Measurements from ENCODE around the gene EPB41L2. TPM values are rescaled to one million over a fixed set of nuclear protein-coding genes. Genes with fewer than 3 reads are reported as not detected.

EPB41L2 gene
- total RNA-seq, 1 donor from 2014 or later: 61.8 TPM

DNA sequence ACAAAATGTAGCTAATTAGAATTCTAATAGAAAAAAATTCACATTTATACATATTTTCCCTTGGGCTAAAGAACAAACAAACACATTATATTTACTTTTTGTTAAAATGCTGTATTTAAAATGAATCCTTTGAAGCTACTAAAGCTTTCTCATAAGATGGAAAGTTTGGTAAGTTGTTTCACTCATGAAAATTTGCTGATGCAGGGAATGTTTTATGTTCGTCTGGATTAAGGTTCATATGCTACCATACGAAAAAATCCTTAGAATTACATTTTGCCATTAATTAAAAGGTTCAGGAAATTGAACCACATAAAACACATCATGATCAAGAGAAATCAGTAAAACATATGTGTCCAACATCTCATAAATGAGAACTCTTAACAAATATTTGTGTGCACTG lies 173.6 kb downstream of the EPB41L2 start:
- H3K4me3 Mint-ChIP-seq: no peak overlapping the region
- no peak overlapping the region for H3K27ac Mint-ChIP-seq
- Histone ChIP-seq H3K4me1 (no peaks in the 10 kb centered on the region), H3F3A (ENCODE audit: low read depth) (no peaks in the 10 kb centered on the region), H3K79me2 (ENCODE audit: low read depth) (no peaks in the 10 kb centered on the region), H3K4me3 (no peak overlapping the region), H3K9ac (no peak overlapping the region), H3K27me3 (no peaks in the 10 kb centered on the region), H3K4me2 (no peak overlapping the region), H2AFZ (replicated peaks) (no peak overlapping the region), H3K9me3 (ENCODE audit: low read depth) (no peaks in the 10 kb centered on the region), H3K27ac (no peak overlapping the region), H3K36me3 (no peaks in the 10 kb centered on the region), H4K20me1 (ENCODE audit: low read depth) (no peaks in the 10 kb centered on the region)
- H3K36me3 Mint-ChIP-seq: peaks cover 17% of the 10 kb centered on the region
- no peaks in the 10 kb centered on the region for H3K27me3 Mint-ChIP-seq (ENCODE audit: insufficient read depth, low read depth)
- no peaks in the 10 kb centered on the region for H3K4me1 Mint-ChIP-seq
- DNase-seq (ENCODE audit: low spot score): no peak
- TF ChIP-seq EZH2phosphoT487 (IDR thresholded peaks at IDR 0.05) (no peak), EZH2 (IDR thresholded peaks at IDR 0.05) (no peak)
- TF ChIP-seq, protein P1, sequence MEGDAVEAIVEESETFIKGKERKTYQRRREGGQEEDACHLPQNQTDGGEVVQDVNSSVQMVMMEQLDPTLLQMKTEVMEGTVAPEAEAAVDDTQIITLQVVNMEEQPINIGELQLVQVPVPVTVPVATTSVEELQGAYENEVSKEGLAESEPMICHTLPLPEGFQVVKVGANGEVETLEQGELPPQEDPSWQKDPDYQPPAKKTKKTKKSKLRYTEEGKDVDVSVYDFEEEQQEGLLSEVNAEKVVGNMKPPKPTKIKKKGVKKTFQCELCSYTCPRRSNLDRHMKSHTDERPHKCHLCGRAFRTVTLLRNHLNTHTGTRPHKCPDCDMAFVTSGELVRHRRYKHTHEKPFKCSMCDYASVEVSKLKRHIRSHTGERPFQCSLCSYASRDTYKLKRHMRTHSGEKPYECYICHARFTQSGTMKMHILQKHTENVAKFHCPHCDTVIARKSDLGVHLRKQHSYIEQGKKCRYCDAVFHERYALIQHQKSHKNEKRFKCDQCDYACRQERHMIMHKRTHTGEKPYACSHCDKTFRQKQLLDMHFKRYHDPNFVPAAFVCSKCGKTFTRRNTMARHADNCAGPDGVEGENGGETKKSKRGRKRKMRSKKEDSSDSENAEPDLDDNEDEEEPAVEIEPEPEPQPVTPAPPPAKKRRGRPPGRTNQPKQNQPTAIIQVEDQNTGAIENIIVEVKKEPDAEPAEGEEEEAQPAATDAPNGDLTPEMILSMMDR (IDR thresholded peaks at IDR 0.05): no peak
- no peaks in the 10 kb centered on the region for H3K9me3 Mint-ChIP-seq

DNA sequence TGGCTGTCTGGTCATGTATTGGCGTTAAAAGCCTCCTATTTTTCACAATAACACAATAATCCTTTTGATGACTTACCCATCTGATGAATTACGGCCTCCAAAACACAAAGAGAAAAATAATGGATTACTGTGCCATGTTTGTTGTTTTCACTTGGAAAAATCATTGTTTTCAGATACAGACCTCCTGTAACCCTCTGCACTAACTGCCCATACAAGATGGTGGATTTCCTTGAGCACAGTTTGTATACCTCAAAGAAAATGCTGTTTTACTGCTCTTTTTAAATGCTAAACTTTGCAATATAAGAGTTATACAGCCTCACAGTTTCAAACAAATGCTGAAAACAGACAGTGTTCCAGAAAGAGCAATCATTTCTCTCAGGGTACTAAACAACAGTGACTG lies 174.8 kb downstream of the EPB41L2 start:
- no peak overlapping the region for H3K4me2 ChIP-seq
- Mint-ChIP-seq H3K4me3 (no peak overlapping the region), H3K9me3 (no peaks in the 10 kb centered on the region), H3K27ac (no peak overlapping the region), H3K27me3 (ENCODE audit: insufficient read depth, low read depth) (no peaks in the 10 kb centered on the region), H3K4me1 (no peaks in the 10 kb centered on the region), H3K36me3 (peaks cover 12% of the 10 kb centered on the region)
- no peaks in the 10 kb centered on the region for H4K20me1 ChIP-seq (ENCODE audit: low read depth)
- no peaks in the 10 kb centered on the region for H3K36me3 ChIP-seq
- no peak for DNase-seq (ENCODE audit: low spot score)
- no peaks in the 10 kb centered on the region for H3K27me3 ChIP-seq
- no peaks in the 10 kb centered on the region for H3K9me3 ChIP-seq (ENCODE audit: low read depth)
- no peak overlapping the region for H3K9ac ChIP-seq
- no peaks in the 10 kb centered on the region for H3K79me2 ChIP-seq (ENCODE audit: low read depth)
- no peaks in the 10 kb centered on the region for H3K4me1 ChIP-seq
- H3K4me3 ChIP-seq: no peak overlapping the region
- TF ChIP-seq, protein P1 (IDR thresholded peaks at IDR 0.05): no peak
- TF ChIP-seq EZH2phosphoT487 (IDR thresholded peaks at IDR 0.05) (no peak), EZH2 (IDR thresholded peaks at IDR 0.05) (no peak)
- H3F3A ChIP-seq (ENCODE audit: low read depth): no peaks in the 10 kb centered on the region
- no peak overlapping the region for H2AFZ ChIP-seq (replicated peaks)
- no peak overlapping the region for H3K27ac ChIP-seq

DNA sequence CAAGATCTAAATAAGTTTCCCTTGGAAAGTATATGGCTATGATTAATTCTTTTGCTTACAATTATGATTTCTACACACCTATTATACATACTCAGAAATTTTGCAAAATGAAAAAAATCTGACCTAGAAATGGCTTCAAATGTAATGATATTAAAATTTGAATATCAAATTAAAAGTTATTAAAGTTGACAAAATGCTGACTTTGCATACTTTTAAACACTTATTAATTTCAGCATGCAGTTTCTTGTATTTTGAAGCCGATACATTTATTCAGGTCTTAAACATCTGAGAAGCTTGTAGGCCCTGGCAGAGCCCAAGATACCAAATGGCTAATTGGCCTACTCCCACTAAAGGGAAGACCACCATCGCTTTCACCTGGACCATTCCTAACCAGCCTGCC lies 176.1 kb downstream of the EPB41L2 start:
- no peak overlapping the region for H3K27ac Mint-ChIP-seq
- Histone ChIP-seq H3K79me2 (ENCODE audit: low read depth) (no peaks in the 10 kb centered on the region), H4K20me1 (ENCODE audit: low read depth) (no peaks in the 10 kb centered on the region), H3K4me2 (no peak overlapping the region), H3K27me3 (no peaks in the 10 kb centered on the region), H2AFZ (replicated peaks) (no peak overlapping the region), H3K9me3 (ENCODE audit: low read depth) (no peaks in the 10 kb centered on the region), H3K4me3 (no peak overlapping the region), H3F3A (ENCODE audit: low read depth) (no peaks in the 10 kb centered on the region), H3K4me1 (no peaks in the 10 kb centered on the region), H3K27ac (no peak overlapping the region), H3K9ac (no peak overlapping the region), H3K36me3 (no peaks in the 10 kb centered on the region)
- peaks cover 6% of the 10 kb centered on the region for H3K36me3 Mint-ChIP-seq
- H3K27me3 Mint-ChIP-seq (ENCODE audit: insufficient read depth, low read depth): no peaks in the 10 kb centered on the region
- no peak overlapping the region for H3K4me3 Mint-ChIP-seq
- no peaks in the 10 kb centered on the region for H3K4me1 Mint-ChIP-seq
- H3K9me3 Mint-ChIP-seq: no peaks in the 10 kb centered on the region
- DNase-seq (ENCODE audit: low spot score): no peak
- TF ChIP-seq, protein P1 (IDR thresholded peaks at IDR 0.05): no peak
- no peak for TF ChIP-seq EZH2 (IDR thresholded peaks at IDR 0.05)
- TF ChIP-seq EZH2phosphoT487 (IDR thresholded peaks at IDR 0.05): no peak
